CD4-positive, alpha-beta T cell treated with Interleukin-15 for 4 hours (primary cell): ENCODE measurements around the gene RPL13A.

Experiments
- DNase-seq: peaks from one replicate; pipeline ENCODE4 v3.0.0-alpha.2; 2020; ENCODE audit warnings: low spot score

Gene RPL13A

DNA sequence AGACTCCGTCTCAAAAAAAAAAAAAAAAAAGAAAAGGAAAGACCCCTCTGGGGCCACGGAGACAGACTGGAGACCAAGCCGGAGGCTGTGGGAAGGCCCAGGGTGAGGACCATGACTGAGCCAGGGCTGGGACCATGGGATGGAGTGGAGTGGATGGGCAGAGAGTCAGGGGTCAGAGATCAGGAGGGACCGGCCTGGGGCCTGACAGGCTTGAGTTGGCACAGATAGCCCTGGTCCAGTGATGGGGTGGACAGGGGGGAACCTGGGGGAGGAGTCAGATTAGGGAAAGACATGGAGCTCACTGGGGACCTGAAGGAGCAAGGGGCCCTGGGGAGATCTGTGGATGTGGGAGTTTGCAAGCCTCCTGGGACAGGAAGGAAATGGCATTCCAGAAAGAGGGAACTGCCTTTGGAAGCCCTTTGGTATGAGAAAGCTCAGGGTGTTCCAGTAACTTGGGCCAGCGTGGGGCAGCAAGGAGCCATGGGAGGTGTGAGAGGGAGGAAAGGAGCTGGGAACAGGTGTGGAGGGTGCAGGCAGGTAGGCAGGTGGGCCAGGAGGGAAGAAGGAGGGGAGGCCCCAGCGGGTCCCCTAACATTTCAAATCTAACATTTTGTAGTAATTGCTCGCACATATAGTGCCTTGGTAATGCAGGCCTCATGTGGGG, 6.3 kb upstream of the RPL13A start:
- DNase-seq = no peak

DNA sequence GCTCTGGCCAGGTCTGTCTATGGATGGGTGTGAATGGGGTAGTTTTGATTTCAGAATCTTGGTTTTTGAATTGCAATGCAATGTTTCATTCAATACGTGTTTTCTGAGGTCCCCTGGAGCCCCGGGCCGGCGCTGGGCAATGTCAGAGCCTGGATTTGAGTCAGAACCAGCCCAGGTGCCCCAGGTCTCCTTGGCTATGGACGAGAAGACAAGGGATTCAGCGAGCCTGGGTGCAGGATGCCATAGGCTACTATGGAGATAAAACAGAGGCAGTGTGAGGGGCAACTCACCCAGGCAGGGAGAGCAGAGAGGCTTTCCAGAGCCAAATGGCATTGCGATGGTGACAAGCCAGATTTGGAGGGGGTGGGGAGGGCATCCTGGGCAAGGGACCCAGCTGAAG, 1.2 kb upstream of the RPL13A start:
- no peak for DNase-seq

DNA sequence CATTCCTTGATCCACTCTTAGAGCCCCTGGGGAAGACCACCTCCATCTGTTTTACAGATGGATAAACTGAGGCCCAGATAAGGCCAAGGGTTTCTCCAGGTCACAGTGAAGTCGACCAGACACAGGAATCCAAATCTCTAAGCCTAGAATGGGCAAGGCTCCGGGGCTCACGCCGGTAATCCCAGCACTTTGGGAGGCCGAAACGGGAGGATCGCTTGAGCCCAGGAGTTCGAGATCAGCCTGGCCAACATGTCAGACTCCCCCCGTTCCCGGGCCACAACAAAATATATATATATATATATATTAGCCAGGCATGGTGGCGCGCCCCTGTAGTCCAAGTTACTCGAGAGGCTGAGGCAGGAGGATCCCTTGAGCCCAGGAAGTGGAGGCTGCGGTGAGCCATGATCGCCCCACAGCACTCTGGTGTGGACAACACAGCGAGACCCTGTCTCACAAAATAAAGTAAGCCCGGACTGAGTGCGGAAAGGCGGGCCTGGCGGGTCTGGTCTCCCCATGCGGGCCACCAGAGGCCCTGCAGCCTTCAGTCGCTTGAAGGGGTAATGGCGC, 615 bp upstream of the RPL13A start:
- no peak for DNase-seq

DNA sequence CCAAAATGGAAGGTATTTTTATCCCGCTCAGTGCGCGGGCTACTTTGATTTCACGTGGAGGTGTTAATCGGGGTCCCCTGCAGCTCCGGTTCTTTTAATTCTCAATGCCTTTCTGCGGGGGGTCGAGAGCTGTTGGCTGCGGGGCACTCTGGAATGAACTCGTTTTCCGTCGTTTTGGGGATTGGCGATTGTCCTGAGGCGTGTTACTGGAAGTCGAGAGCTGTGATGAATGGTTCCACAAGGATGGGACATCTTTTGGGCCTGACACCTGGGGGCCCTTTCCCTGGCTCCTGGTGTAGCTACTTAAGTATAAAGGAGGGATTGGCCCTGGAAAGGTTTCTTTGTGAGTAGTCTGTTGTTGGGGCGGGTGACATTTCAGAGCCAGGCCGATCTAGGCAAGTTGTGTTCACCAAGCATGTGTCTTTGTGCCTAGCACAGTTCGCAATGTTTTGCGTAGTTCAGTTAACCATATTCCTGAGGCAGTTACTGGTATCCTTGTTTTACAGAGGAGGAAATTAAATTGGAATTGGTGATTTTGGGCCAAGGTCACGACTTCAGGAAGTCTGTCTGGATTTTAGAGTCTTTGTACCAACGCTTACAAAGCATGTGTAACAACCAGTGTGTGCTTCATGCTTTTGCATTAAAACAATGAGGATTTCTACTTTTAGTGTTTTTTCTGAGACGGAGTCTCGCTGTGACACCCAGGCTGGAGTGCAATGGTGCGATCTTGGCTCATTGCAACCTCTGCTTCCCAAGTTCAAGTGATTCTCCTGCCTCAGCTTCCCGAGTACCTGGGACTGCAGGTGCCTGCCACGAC, 846 bp downstream of the RPL13A start:
- DNase-seq = no peak

DNA sequence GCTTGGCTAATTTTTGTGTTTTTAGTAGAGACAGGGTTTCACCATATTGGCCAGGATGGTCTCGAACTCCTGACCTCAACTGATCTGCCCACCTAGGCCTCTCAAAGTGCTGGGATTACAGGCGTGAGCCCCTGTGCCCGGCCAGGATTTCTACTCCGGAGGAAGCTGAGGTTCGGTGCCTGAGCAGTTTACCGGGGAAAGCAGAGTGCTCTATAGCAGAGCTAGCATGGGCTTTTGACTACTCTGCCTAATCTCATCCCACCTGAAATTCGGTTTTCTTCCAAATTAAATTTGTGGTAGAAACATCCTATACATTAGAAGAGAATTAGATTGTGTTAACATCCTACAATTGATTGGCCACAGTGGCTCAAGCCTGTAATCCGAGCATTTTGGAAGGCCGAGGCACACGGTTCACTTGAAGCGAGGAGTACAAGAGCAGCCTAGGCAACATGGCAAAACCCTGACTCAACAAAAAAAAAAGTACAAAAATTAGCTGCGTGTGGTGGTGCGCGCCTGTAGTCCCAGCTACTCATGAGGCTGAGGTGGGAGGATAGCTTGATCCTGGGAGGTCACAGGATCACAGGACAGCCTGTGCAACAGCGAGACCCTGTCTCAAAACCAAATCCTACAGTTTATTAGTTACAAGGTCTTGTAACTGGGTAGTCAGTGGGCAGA, 1.6 kb downstream of the RPL13A start:
- DNase-seq = no peak

DNA sequence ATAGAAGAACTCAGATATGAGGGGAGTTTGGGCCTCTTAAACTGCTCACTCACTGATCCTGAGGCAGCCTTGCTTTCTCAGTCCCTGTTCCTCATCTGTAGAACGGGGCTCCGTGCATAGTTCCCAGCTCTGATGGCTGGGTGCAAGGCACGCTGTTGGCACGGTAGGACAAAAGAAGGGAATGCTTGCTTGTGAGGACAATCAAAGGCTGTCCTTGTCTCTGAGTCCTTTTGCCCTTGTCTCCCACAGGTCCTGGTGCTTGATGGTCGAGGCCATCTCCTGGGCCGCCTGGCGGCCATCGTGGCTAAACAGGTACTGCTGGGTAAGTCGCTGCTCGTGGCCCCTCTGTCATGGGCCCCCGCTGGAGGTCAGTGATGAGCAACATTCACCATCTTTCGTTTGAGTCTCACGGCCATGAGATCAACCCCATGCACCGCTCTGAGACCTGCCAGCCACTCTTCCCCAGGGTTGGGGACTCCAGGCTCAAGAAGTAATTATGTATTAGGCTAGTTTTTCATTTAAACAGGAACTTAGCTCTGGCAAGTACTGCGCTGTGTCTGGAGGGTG, 2.3 kb downstream of the RPL13A start:
- DNase-seq = peak; percentile 51

DNA sequence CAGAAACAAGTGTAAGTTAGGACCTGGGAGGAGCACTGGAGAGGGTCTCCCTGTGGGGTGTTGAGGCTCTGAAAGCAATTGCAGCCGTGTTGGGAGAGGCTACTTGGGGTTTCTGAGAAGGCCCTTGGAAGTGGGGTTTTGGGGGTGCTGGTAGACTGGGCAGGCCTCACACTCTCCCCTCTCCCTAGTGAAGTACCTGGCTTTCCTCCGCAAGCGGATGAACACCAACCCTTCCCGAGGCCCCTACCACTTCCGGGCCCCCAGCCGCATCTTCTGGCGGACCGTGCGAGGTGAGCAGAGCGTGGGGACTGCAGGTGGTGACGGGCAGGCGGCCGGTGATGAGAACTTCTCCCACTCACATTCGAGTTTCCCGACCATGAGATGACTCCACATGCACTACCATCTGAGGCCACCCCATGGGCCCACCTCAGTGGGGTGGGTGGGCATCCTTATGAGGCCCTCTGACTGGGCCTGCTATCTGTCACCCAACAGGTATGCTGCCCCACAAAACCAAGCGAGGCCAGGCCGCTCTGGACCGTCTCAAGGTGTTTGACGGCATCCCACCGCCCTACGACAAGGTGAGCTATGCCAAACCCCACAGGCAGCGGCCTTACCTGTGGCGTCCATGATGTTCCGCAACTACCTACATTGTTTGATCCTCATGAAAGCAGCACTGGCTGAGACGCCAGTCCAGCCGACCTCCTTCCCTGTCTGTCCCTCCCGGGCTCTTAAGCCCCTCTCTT, 3.0 kb downstream of the RPL13A start:
- no peak for DNase-seq

DNA sequence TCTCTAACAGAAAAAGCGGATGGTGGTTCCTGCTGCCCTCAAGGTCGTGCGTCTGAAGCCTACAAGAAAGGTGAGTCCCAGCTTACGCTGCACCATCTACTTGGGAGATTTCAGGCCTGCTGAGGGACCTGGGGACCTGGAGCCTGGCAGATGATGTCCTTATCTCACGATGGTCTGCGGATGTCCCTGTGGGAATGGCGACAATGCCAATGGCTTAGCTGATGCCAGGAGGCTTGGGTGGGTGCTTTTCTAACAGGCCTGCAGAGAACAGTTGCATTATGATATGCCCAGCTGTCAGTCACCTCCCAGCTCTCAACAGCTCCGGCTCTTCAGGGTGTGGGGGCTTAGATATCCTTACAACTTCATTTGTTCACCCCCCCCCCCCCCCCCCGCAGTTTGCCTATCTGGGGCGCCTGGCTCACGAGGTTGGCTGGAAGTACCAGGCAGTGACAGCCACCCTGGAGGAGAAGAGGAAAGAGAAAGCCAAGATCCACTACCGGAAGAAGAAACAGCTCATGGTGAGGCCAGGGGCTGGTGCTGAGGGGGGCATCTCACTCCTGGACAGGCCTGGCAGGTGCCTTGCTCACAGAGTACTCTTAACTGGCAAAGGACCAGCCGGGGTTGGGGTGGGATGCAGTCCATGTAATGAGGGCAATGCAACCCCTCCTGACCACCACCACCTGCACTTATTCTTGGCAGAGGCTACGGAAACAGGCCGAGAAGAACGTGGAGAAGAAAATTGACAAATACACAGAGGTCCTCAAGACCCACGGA, 3.8 kb downstream of the RPL13A start:
- no peak for DNase-seq

DNA sequence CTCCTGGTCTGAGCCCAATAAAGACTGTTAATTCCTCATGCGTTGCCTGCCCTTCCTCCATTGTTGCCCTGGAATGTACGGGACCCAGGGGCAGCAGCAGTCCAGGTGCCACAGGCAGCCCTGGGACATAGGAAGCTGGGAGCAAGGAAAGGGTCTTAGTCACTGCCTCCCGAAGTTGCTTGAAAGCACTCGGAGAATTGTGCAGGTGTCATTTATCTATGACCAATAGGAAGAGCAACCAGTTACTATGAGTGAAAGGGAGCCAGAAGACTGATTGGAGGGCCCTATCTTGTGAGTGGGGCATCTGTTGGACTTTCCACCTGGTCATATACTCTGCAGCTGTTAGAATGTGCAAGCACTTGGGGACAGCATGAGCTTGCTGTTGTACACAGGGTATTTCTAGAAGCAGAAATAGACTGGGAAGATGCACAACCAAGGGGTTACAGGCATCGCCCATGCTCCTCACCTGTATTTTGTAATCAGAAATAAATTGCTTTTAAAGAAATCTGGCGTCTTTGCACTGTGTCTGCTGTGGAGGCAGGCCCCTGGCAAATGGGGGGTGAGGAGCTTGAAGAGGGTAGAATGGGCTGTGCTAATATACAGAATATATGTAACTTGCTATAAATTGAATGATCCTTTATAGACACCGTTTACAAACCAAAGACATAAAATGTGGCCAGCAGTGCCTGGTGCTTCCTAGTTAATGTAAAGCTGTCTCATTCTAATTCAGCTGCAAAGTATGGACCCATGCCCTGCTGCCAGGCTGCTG, 4.6 kb downstream of the RPL13A start:
- DNase-seq = no peak

DNA sequence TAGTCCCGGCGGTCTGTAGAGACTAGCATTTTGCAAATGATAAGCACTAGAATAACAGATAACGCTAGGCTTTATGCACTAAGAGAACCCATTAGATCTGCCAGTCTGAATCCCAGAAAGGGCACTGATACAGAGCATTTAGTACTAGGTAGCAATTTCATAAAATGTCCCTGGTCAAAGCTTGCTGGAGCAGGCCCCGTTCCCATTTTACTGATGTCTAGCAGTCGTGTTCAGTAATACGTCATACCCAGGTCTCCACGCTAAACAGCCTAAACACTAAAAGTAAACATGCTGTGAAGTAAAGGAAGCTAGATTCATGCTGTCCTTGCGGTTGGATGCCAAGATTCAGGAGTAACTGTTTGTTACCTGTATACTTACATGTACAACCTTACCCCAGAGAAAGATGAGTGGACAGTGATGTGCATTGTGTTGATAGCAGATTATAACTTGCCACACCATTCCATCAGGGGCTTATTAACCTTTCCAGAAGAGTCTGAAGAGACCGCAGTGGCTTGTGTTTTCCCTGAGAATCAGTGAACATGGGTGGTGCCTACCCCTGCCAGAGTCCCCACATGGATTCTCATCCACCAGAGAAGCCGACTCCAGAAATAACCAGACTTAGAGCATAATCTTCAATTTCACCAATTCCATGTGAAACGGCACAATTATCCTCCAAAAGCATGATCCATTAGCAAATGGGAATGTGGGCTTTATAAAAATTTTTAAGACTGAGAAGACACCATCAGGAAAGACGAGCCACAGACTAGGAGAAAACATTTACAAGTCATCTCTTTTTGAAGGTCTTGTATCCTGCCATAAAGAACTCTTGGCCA, 5.4 kb downstream of the RPL13A start:
- DNase-seq = no peak

DNA sequence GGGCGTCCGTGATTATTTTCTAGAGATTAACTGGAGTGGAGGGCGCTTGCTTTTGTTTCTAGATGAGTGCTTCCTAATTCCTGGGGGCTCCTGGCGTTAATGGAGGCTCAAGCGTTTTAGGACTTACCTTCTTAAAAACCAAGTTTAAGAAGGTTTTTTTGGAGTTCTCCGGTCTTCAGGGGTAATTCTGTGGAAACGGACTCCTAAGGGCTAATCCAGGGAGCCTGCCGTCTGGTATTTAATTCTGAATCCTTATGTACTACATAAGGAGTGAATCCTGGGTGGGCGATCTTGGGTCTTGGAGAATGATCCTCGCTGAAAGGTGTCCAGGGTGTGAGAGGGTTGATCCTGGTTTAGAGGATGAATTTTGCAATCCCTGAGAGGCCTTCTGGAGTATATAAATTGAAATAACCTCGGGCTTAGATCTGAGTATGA, 9.2 kb downstream of the RPL13A start:
- DNase-seq = no peak

DNA sequence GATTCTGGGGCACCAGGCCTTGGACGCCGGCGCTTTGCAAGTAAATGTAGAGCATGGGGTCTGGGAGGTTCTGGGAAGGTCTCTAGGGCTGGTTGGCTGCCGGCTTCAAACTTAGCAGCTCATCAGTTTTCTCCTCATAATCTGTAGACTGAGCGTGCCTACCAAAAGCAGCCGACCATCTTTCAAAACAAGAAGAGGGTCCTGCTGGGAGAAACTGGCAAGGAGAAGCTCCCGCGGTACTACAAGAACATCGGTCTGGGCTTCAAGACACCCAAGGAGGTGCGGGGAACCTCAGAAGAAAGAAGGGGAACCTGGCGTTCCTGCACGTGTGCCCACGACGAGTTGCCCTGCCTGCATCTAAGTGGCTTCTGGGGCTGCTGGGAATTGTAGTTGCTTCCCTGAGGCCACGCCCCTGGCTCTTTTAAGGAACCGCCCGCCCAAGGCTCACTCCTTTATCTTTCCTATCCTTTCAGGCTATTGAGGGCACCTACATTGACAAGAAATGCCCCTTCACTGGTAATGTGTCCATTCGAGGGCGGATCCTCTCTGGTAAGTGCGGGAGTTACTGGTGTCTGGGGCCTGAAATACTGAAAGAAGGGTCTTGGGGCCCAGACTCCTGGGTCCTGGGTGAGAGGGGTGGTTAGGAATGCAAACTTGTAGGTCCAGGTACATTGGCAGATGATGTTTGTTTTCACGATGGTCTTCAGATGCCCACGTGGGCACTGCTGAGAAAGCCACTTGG, 9.8 kb downstream of the RPL13A start:
- peak; percentile 77 for DNase-seq

DNA sequence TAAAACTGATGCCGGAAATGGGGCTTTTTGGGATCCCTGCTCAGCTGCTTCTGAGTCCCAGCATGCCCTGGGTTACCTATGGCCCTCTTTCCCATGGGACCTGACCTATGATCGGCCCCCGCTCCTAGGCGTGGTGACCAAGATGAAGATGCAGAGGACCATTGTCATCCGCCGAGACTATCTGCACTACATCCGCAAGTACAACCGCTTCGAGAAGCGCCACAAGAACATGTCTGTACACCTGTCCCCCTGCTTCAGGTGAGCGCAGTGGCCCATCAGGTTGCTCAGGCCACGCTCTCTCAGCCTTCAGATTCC, 10.3 kb downstream of the RPL13A start:
- no peak for DNase-seq

DNA sequence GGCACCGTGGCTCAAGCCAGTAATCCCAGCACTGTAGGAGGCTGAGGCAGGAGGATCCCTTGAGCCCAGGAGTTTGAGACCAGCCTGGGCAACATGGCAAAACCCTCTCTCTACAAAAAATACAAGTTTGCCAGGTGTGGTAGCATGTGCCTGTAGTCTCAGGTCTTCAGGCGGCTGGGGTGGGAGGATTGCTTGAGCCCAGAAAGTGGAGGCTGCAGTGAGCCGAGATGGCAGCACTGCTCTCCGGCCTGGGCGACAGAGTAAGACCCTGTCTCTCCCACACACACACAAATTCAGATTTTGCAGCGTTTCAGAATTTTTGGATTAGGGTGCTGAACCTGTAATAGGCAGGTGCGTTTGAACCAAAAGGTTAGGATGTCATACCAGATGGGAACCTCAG, 11.1 kb downstream of the RPL13A start:
- no peak for DNase-seq

DNA sequence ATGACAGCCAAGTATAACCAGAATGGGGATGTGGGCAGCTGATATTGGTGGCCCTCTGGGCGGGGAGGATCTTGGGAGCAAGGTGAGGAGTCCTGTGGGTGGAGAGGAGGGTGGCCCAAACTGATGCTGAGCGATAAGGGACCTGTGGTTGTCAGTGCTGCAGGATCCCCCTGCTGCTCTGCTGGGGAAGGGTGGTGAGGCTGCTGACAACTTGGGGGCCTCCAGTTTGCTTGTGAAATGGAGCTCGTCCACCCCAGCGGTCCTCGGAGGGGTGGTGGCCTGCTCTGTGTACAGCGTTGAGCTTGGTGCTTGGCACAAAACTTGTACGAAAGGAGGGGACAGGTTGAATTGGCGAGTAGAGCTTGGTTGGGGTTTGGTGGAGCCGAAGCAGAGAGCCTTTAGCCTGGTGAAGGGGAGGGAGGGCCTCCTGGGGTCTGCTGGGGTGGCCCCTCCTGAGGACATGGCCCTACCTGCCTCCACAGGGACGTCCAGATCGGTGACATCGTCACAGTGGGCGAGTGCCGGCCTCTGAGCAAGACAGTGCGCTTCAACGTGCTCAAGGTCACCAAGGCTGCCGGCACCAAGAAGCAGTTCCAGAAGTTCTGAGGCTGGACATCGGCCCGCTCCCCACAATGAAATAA, 11.7 kb downstream of the RPL13A start:
- no peak for DNase-seq

DNA sequence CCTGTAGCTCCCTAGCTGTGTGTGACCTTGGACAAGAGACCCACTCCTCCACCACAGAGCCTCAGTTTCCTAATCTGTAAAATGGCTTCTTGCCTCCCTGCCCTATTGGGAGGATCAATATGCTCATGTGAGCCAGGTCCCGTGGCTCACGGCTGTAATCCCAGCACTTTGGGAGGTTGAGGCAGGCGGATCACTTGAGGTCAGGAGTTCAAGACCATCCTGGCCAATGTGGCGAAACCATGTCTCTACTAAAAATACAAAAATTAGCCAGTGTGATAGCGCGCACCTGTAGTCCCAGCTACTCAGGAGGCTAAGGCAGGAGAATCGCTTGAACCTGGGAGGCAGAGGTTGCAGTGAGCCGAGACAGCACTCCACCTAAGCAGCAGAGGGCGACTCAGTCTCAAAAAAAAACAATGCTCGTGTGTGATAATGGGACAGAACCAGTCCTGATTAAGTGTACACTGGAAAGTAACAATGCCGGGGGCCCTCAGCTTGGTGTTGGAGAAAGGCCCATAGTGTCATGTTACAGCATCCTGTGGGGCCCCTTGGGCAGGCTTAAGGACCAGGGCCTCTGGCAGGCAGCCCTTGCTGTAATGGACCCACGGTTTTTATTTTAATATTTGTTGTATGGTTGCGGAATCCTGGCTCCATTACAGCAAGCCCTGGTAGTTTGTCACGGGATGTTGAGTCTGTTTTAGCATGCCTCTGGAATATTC, 15.6 kb downstream of the RPL13A start:
- DNase-seq = peak; percentile 66

DNA sequence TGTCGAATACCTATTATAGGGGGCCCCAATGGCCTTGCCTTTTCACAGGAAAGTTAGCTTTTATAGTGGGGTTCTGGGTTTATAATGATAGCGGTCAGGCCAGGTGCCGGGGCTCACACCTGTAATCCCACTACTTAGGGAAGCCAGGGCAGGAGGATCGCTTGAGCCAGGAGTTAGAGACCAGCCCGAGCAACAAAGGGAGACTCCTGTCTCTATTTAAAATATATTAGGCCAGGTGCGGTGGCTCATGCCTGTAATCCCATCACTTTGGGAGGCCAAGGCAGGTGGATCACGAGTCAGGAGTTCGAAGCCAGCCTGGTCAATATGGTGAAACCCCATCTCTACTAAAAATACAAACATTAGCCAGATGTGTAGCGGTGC, 16.2 kb downstream of the RPL13A start:
- DNase-seq = no peak
